ENCODE results near the gene C20orf204.
"Not testable (repeated sequence)": the region's sequence is repeated elsewhere in the genome, so short reads cannot be mapped to it uniquely, and the experiment has no call there.

C20orf204 gene

GRCh38 chr20:64088586-64088985 lies 52.6 kb downstream of the C20orf204 start:
- not testable (repeated sequence) for H4K20me1 ChIP-seq (ENCODE audit: insufficient read depth, low read length); H3K36me3 ChIP-seq (replicated peaks; ENCODE audit: low read depth, low read length); H3K4me3 ChIP-seq (ENCODE audit: low read length); H2AFZ ChIP-seq (ENCODE audit: low read depth, low read length); H3K4me2 ChIP-seq (ENCODE audit: low read length); H3K9ac ChIP-seq (ENCODE audit: low read length); H3K27ac ChIP-seq (ENCODE audit: low read length); H3K4me1 ChIP-seq (ENCODE audit: low read length); H3K79me2 ChIP-seq (ENCODE audit: low read length); H3K9me3 ChIP-seq (ENCODE audit: insufficient read depth, low read length)
- H3K27me3 ChIP-seq (ENCODE audit: low read depth, low read length), result peaks cover 21% of the 10 kb centered on the region

Measured in OCI-LY3 (cell line).